Activated naive CD8-positive, alpha-beta T cell treated with anti-CD3 and anti-CD28 coated beads, Interleukin-2, amount 50 U/mL, for 24 hours (primary cell): ENCODE results near the gene RPL10.

Experiments
- ATAC-seq: fragments of 150-1000 bp; cut with Tn5 transposase; one replicate; pipeline ENCODE4 v1.10.0; 2021
- DNase-seq: peaks from one replicate; pipeline ENCODE4 v3.0.0; 2021
- H3K27ac Mint-ChIP-seq: one replicate; pipeline ENCODE4 v1.8.0; 2021; ENCODE audit warnings: mild to moderate bottlenecking, mixed read lengths
- H3K27me3 Mint-ChIP-seq: one replicate; pipeline ENCODE4 v1.8.0; 2021; ENCODE audit warnings: mixed read lengths
- H3K36me3 Mint-ChIP-seq: one replicate; pipeline ENCODE4 v1.8.0; 2021; ENCODE audit warnings: low read depth, mixed read lengths
- H3K4me1 Mint-ChIP-seq: one replicate; pipeline ENCODE4 v1.8.0; 2021; ENCODE audit warnings: mixed read lengths
- H3K4me3 Mint-ChIP-seq: one replicate; pipeline ENCODE4 v1.8.0; 2021; ENCODE audit warnings: mild to moderate bottlenecking, moderate library complexity, mixed read lengths
- H3K9me3 Mint-ChIP-seq: one replicate; pipeline ENCODE4 v1.8.0; 2021; ENCODE audit warnings: mixed read lengths

RPL10 gene

GRCh38 chrX:154434394-154435168 is 36.4 kb downstream of the RPL10 start:
- no peak overlapping the region for H3K27ac Mint-ChIP-seq
- H3K36me3 Mint-ChIP-seq = no peaks in the 10 kb centered on the region
- no peaks in the 10 kb centered on the region for H3K9me3 Mint-ChIP-seq
- H3K4me3 Mint-ChIP-seq = no peak overlapping the region
- ATAC-seq = no peak
- peaks cover 23% of the 10 kb centered on the region for H3K4me1 Mint-ChIP-seq
- DNase-seq = no peak
- no peaks in the 10 kb centered on the region for H3K27me3 Mint-ChIP-seq

GRCh38 chrX:154435171-154435733 is 37.1 kb downstream of the RPL10 start:
- Mint-ChIP-seq H3K27ac (no peak overlapping the region), H3K9me3 (no peaks in the 10 kb centered on the region), H3K27me3 (no peaks in the 10 kb centered on the region), H3K4me1 (peaks cover 19% of the 10 kb centered on the region), H3K4me3 (no peak overlapping the region), H3K36me3 (no peaks in the 10 kb centered on the region)
- ATAC-seq (no peak), DNase-seq (no peak)

GRCh38 chrX:154436374-154436982 is 38.3 kb downstream of the RPL10 start:
- no peaks in the 10 kb centered on the region for H3K27me3 Mint-ChIP-seq
- H3K4me1 Mint-ChIP-seq = peaks cover 14% of the 10 kb centered on the region
- H3K27ac Mint-ChIP-seq = peak overlapping the region; percentile 85
- ATAC-seq = peak; percentile 68
- peak overlapping the region; percentile 75 for H3K4me3 Mint-ChIP-seq
- H3K36me3 Mint-ChIP-seq = peaks cover 3% of the 10 kb centered on the region
- DNase-seq = peak; percentile 42
- no peaks in the 10 kb centered on the region for H3K9me3 Mint-ChIP-seq

GRCh38 chrX:154436983-154437752 is 39.0 kb downstream of the RPL10 start, which contains the start of gene GDI1:
Gene GDI1 (plus strand): TSS chrX:154437154. CDS start chrX:154437255, 101 bp downstream.
- Mint-ChIP-seq H3K9me3 (no peaks in the 10 kb centered on the region), H3K27me3 (no peaks in the 10 kb centered on the region), H3K36me3 (peaks cover 5% of the 10 kb centered on the region), H3K27ac (peak within 1 kb of the TSS; percentile 85), H3K4me3 (peak within 1 kb of the TSS; percentile 81), H3K4me1 (peaks cover 15% of the 10 kb centered on the region)
- ATAC-seq = peak; percentile 16
- peak; percentile 63 for DNase-seq

- Mint-ChIP-seq H3K27ac (peak overlapping the region; percentile 79), H3K4me1 (peaks cover 15% of the 10 kb centered on the region), H3K27me3 (no peaks in the 10 kb centered on the region), H3K9me3 (no peaks in the 10 kb centered on the region), H3K36me3 (peaks cover 5% of the 10 kb centered on the region), H3K4me3 (peak overlapping the region; percentile 81)
- ATAC-seq = no peak
- DNase-seq = no peak
These were observed 40.1 kb downstream of the RPL10 start for GRCh38 chrX:154437971-154438893.

GRCh38 chrX:154439841-154440240 is 41.7 kb downstream of the RPL10 start:
- Mint-ChIP-seq H3K27ac (no peak overlapping the region), H3K9me3 (no peaks in the 10 kb centered on the region), H3K36me3 (peaks cover 5% of the 10 kb centered on the region), H3K27me3 (no peaks in the 10 kb centered on the region), H3K4me3 (no peak overlapping the region), H3K4me1 (peaks cover 18% of the 10 kb centered on the region)
- ATAC-seq (no peak), DNase-seq (no peak)

- H3K4me3 Mint-ChIP-seq = no peak overlapping the region
- H3K27me3 Mint-ChIP-seq = no peaks in the 10 kb centered on the region
- H3K27ac Mint-ChIP-seq = no peak overlapping the region
- no peak for DNase-seq
- H3K4me1 Mint-ChIP-seq = peaks cover 18% of the 10 kb centered on the region
- no peak for ATAC-seq
- peaks cover 5% of the 10 kb centered on the region for H3K36me3 Mint-ChIP-seq
- no peaks in the 10 kb centered on the region for H3K9me3 Mint-ChIP-seq
These were observed 42.6 kb downstream of the RPL10 start for GRCh38 chrX:154440623-154441357.

GRCh38 chrX:154441564-154441963 is 43.4 kb downstream of the RPL10 start:
- no peak for ATAC-seq
- no peaks in the 10 kb centered on the region for H3K9me3 Mint-ChIP-seq
- no peak overlapping the region for H3K4me3 Mint-ChIP-seq
- H3K4me1 Mint-ChIP-seq = peaks cover 15% of the 10 kb centered on the region
- H3K36me3 Mint-ChIP-seq = peaks cover 5% of the 10 kb centered on the region
- no peaks in the 10 kb centered on the region for H3K27me3 Mint-ChIP-seq
- no peak overlapping the region for H3K27ac Mint-ChIP-seq
- DNase-seq = no peak

- ATAC-seq (no peak), DNase-seq (no peak)
- Mint-ChIP-seq H3K36me3 (peaks cover 7% of the 10 kb centered on the region), H3K9me3 (no peaks in the 10 kb centered on the region), H3K27me3 (no peaks in the 10 kb centered on the region), H3K27ac (no peak overlapping the region), H3K4me1 (peaks cover 15% of the 10 kb centered on the region), H3K4me3 (no peak overlapping the region)
These were observed 44.0 kb downstream of the RPL10 start for GRCh38 chrX:154441984-154442707.

- peaks cover 9% of the 10 kb centered on the region for H3K36me3 Mint-ChIP-seq
- peaks cover 10% of the 10 kb centered on the region for H3K4me1 Mint-ChIP-seq
- no peaks in the 10 kb centered on the region for H3K9me3 Mint-ChIP-seq
- H3K4me3 Mint-ChIP-seq = peak overlapping the region; percentile 64
- H3K27me3 Mint-ChIP-seq = no peaks in the 10 kb centered on the region
- peak; percentile 22 for ATAC-seq
- DNase-seq = no peak
- no peak overlapping the region for H3K27ac Mint-ChIP-seq
These were observed 45.3 kb downstream of the RPL10 start for GRCh38 chrX:154443479-154443910.

GRCh38 chrX:154443992-154444754 is 46.0 kb downstream of the RPL10 start, which contains the start of gene FAM50A:
Gene FAM50A (plus strand): TSS chrX:154444141. CDS start chrX:154444236, 95 bp downstream.
- DNase-seq = peak; percentile 80
- Mint-ChIP-seq H3K4me1 (peaks cover 10% of the 10 kb centered on the region), H3K27ac (no peak within 1 kb of the TSS), H3K9me3 (no peaks in the 10 kb centered on the region), H3K36me3 (peaks cover 9% of the 10 kb centered on the region), H3K4me3 (peak within 1 kb of the TSS; percentile 66), H3K27me3 (no peaks in the 10 kb centered on the region)
- ATAC-seq = peak; percentile 79

- no peaks in the 10 kb centered on the region for H3K27me3 Mint-ChIP-seq
- DNase-seq (no peak), ATAC-seq (no peak)
- peaks cover 10% of the 10 kb centered on the region for H3K4me1 Mint-ChIP-seq
- peak overlapping the region; percentile 66 for H3K4me3 Mint-ChIP-seq
- H3K27ac Mint-ChIP-seq = no peak overlapping the region
- peaks cover 10% of the 10 kb centered on the region for H3K36me3 Mint-ChIP-seq
- H3K9me3 Mint-ChIP-seq = no peaks in the 10 kb centered on the region
These were observed 46.6 kb downstream of the RPL10 start for GRCh38 chrX:154444755-154445246.
